AG09309 (cell line): ENCODE data around the gene DST.

ENCODE experiments used
- DNase-seq: peaks from one replicate; pipeline ENCODE4 v3.0.0-alpha.2; 2010; ENCODE audit warnings: low read depth
- H3K4me3 ChIP-seq: 2 replicates; pipeline ENCODE4 v1.5.1; 2011; ENCODE audit warnings: mild to moderate bottlenecking, low read depth, low read length, moderate library complexity; ENCODE audit not compliant: control insufficient read depth
- TF ChIP-seq, protein P1 (sequence below): IDR thresholded peaks from 2 replicates; pipeline ENCODE4 v1.5.1; 2011; ENCODE audit warnings: mild to moderate bottlenecking, low read depth, low read length, inconsistent platforms; ENCODE audit not compliant: insufficient read depth, control insufficient read depth; ENCODE audit errors: missing control alignments

The DST gene

DNA sequence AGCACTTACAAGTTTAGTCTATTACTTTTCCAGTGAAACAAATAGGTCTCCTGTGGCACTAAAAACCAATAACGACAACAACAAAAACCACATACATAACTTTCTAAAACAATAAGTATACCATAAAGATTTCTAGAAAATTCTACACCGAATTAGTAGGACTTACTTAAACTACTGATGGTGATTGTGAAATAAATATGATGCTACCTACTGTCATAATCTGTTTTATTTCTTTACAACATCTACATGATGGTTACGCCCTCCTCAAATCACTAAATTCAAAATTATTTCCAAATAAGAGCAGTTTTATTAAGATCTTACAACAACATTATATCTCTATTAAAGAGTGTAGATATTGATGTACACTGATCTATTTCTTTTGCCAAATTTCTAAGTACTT lies 147.0 kb downstream of the DST start:
- TF ChIP-seq, protein P1, sequence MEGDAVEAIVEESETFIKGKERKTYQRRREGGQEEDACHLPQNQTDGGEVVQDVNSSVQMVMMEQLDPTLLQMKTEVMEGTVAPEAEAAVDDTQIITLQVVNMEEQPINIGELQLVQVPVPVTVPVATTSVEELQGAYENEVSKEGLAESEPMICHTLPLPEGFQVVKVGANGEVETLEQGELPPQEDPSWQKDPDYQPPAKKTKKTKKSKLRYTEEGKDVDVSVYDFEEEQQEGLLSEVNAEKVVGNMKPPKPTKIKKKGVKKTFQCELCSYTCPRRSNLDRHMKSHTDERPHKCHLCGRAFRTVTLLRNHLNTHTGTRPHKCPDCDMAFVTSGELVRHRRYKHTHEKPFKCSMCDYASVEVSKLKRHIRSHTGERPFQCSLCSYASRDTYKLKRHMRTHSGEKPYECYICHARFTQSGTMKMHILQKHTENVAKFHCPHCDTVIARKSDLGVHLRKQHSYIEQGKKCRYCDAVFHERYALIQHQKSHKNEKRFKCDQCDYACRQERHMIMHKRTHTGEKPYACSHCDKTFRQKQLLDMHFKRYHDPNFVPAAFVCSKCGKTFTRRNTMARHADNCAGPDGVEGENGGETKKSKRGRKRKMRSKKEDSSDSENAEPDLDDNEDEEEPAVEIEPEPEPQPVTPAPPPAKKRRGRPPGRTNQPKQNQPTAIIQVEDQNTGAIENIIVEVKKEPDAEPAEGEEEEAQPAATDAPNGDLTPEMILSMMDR: no peak

DNA sequence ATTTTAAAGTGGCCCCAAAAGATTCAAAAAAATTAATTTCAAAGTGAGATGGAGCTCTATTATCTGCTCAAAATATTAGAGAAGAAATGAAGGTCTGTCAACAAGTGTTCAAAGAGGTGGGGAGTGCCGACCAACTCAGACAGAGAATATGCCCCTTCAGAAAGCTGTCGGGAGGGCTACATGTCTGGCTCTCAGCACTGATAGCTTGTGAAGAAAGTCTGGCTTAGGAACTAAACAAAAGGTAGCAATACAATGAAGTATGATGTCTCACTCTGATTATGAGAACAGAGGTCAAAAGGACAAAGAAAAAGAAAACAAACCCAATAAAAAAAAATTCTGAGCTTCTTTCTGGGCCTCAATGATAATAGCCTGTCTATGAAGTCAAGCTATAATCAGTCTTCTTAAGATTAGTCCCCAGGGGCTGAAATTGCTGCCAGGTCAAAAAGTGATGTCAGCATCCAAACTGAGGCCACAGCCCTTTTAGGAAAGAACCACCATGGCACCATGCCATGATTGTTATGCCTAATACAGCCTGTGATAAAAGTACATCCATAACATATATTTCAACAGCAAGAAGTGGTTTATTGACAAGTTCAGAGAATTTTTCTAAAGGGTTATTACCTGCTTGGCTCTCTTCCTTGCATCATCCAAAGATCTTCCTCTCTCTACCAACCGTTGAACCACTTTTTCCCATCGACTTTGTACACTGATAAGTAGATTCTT lies 150.9 kb downstream of the DST start:
- TF ChIP-seq, protein P1: no peak
- H3K4me3 ChIP-seq: no peak overlapping the region
- no peak for DNase-seq

More for the DNA sequence above, 147.0 kb downstream of the DST start:
- DNase-seq: no peak
- H3K4me3 ChIP-seq: no peak overlapping the region

DNA sequence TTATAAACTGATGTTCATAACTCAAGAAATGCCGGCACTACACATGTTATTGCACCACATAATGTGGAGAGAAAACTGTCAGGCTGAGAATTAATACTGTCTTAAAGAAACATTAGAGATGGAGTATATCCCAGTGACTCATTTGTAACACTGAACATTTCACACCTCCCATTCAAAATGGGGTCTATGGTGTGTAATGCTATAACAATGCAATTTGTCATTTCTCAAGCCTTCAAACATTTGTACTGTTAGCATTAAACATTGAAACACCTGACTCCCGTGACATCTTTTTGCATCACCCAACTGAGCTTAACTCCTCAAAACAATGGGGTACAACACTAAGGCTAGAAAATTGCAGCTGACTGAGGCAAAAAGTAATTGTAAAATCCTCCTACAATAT lies 151.7 kb downstream of the DST start:
- TF ChIP-seq, protein P1: no peak
- DNase-seq: no peak
- H3K4me3 ChIP-seq: no peak overlapping the region

DNA sequence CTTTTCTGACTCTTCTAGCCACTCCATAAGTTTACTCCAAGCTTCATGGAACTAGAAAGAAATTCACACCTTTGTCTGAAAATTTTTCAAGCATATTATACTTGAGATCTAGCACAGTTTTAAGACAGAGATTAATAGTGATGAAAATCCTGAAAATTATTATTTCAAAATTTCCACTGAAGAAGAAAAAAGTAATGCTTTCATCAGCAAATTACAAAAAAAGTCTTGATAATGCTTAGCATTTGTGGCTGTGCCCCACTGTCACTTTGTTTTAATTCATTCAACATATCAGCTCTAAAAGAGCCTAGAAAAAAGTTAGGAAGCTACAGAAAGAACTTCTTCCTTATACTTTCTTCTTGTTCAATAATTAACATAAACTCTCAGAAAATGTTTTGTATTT lies 153.1 kb downstream of the DST start:
- TF ChIP-seq, protein P1: no peak
- no peak for DNase-seq

DNA sequence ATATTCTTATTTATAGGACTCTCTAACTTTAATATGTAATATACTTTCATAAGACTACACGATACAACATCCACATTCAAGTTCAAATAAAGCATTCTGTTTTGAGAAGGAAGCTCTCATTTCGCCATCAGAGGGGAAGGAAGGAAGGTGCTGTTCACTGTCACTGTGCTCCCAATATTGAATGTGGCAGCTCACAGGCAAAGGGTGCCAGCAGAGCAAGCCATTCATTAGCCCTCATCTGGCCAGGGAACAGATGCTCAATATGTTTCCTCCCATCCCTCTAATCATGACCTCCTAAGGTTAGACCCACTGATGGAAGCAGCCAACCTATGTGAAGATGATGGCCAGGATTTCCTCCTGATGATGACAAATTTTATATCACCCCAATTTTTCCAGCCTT lies 154.4 kb downstream of the DST start:
- no peak overlapping the region for H3K4me3 ChIP-seq
- TF ChIP-seq, protein P1: no peak
- no peak for DNase-seq

More for the DNA sequence above, 153.1 kb downstream of the DST start:
- H3K4me3 ChIP-seq: no peak overlapping the region

DNA sequence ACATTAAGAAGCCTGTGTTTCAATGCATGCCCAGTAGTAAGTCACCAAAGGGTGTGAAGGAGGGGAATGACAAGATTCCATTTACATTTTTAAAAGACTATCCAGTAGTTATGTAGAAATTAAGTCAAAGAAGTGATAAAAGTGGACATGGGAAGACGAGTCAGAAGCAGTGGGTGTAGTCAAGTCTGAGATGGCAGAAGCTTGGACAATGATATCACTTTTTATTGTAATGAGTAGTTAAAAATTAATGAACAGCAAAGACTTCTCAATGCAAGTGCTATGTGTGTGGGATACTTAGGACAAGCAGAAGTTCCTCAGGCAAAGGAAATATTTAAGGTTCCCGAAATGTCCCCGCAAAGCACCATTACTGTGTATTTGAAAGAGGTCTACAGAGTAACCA lies 156.0 kb downstream of the DST start:
- no peak for DNase-seq
- TF ChIP-seq, protein P1: no peak
- no peak overlapping the region for H3K4me3 ChIP-seq
